OCI-M1 (cell line): Measurements from ENCODE around the gene MTTP.

Source experiments
- DNase-seq: peaks from one replicate; lab custom pipeline; 2025; lab: John Stamatoyannopoulos, UW

MTTP gene

GRCh38 chr4:99593781-99594641, 19.4 kb downstream of the MTTP start:
- DNase-seq: no peak

- DNase-seq: no peak
These were observed 20.2 kb downstream of the MTTP start for GRCh38 chr4:99594818-99595217.

- no peak for DNase-seq
These were observed 32.1 kb downstream of the MTTP start for GRCh38 chr4:99606716-99607115.

GRCh38 chr4:99608417-99608816, 33.8 kb downstream of the MTTP start:
- DNase-seq: no peak

GRCh38 chr4:99610605-99611175, 36.1 kb downstream of the MTTP start:
- no peak for DNase-seq

GRCh38 chr4:99612281-99612680, 37.7 kb downstream of the MTTP start:
- DNase-seq: no peak

GRCh38 chr4:99612704-99613103, 38.1 kb downstream of the MTTP start:
- DNase-seq: no peak

GRCh38 chr4:99614491-99614890, 39.9 kb downstream of the MTTP start:
- no peak for DNase-seq

GRCh38 chr4:99615170-99615820, 40.7 kb downstream of the MTTP start:
- DNase-seq: peak; percentile 33

- no peak for DNase-seq
These were observed 42.8 kb downstream of the MTTP start for GRCh38 chr4:99617374-99617773.

GRCh38 chr4:99622341-99622740, 47.7 kb downstream of the MTTP start:
- DNase-seq: no peak

GRCh38 chr4:99624141-99624719, 49.6 kb downstream of the MTTP start:
- DNase-seq: no peak

GRCh38 chr4:99625369-99625768, 50.7 kb downstream of the MTTP start:
- DNase-seq: no peak

GRCh38 chr4:99628040-99628439, 53.4 kb downstream of the MTTP start:
- DNase-seq: no peak

GRCh38 chr4:99629962-99630554, 55.4 kb downstream of the MTTP start:
- no peak for DNase-seq

GRCh38 chr4:99630857-99631360, 56.3 kb downstream of the MTTP start:
- DNase-seq: no peak

- DNase-seq: no peak
These were observed 59.1 kb downstream of the MTTP start for GRCh38 chr4:99633772-99634171.

- DNase-seq: no peak
These were observed 60.2 kb downstream of the MTTP start for GRCh38 chr4:99634742-99635360.

GRCh38 chr4:99635601-99636000, 61.0 kb downstream of the MTTP start:
- no peak for DNase-seq

- DNase-seq: no peak
These were observed 61.8 kb downstream of the MTTP start for GRCh38 chr4:99636422-99636821.

- DNase-seq: no peak
These were observed 62.5 kb downstream of the MTTP start for GRCh38 chr4:99637174-99637573.

- DNase-seq: no peak
These were observed 66.1 kb downstream of the MTTP start for GRCh38 chr4:99640676-99641075.
